Renal cortex interstitium (tissue), 11 donors: ENCODE results near the gene TMEM26. TPM values are rescaled to one million over a fixed set of nuclear protein-coding genes. Genes with fewer than 3 reads are reported as not detected.

Experiments
- DNase-seq, 11 donors: peaks; one replicate each; pipeline ENCODE4 v3.0.0-alpha.2; 2013; ENCODE audit warnings: low read depth in 9 of 11, low spot score in 4 of 11; ENCODE audit errors: extremely low read depth in 1 of 11
- polyA plus RNA-seq, 3 donors: library from polyadenylated mRNA; unstranded; fragments of 120-200 nt; gene quantifications; one replicate each; pipeline ENCODE4 v1.2.1, GENCODE V29; 2013; ENCODE audit not compliant: insufficient read length in 3 of 3

The TMEM26 gene
- polyA plus RNA-seq, 3 donors: 6.9 to 9.2 (median 8.6) TPM

- DNase-seq: no peak
Measured at GRCh38 chr10:61465901-61466632, 12.9 kb upstream of the TMEM26 start.

- DNase-seq: no peak
Measured at GRCh38 chr10:61465171-61465496, 12.0 kb upstream of the TMEM26 start.

GRCh38 chr10:61464461-61465170 is 11.4 kb upstream of the TMEM26 start:
- DNase-seq: no peak

GRCh38 chr10:61463035-61463909 is 10.1 kb upstream of the TMEM26 start:
- DNase-seq: no peak

- no peak for DNase-seq
Measured at GRCh38 chr10:61460835-61461234, 7.7 kb upstream of the TMEM26 start.

- DNase-seq: no peak
Measured at GRCh38 chr10:61458031-61458430, 4.8 kb upstream of the TMEM26 start.

GRCh38 chr10:61456095-61456789 is 3.1 kb upstream of the TMEM26 start:
- DNase-seq: no peak

GRCh38 chr10:61455656-61456055 is 2.5 kb upstream of the TMEM26 start:
- no peak for DNase-seq

- no peak for DNase-seq
Measured at GRCh38 chr10:61454541-61454940, 1.4 kb upstream of the TMEM26 start.

GRCh38 chr10:61452151-61452651 is 980 bp downstream of the TMEM26 start:
- peak in 3 of 11 donors; percentile 28 to 42 (median 30) for DNase-seq

GRCh38 chr10:61451357-61451756 is 1.8 kb downstream of the TMEM26 start:
- DNase-seq: no peak

- no peak for DNase-seq
Measured at GRCh38 chr10:61448841-61449600, 4.2 kb downstream of the TMEM26 start.

GRCh38 chr10:61448091-61448490 is 5.1 kb downstream of the TMEM26 start:
- DNase-seq: no peak

GRCh38 chr10:61439058-61439609 is 14.0 kb downstream of the TMEM26 start:
- no peak for DNase-seq

- DNase-seq: no peak
Measured at GRCh38 chr10:61438141-61438988, 14.8 kb downstream of the TMEM26 start.

GRCh38 chr10:61423178-61423577 is 30.0 kb downstream of the TMEM26 start:
- no peak for DNase-seq

GRCh38 chr10:61417661-61418060 is 35.5 kb downstream of the TMEM26 start:
- DNase-seq: no peak
